NCI-H1694 treated with DMSO at 0.1 percent for 48 hours (cell line): Measurements from ENCODE around the gene KIF26A.
"Not testable (repeated sequence)": the region's sequence is repeated elsewhere in the genome, so short reads cannot be mapped to it uniquely, and the experiment has no call there.

Experiments used
- DNase-seq: peaks from one replicate; lab custom pipeline; 2025; lab: John Stamatoyannopoulos, UW

KIF26A gene

GRCh38 chr14:104192146-104192882 is 53.9 kb downstream of the KIF26A start:
- no peak for DNase-seq

- no peak for DNase-seq
Measured at GRCh38 chr14:104192883-104193245, 54.5 kb downstream of the KIF26A start.

DNA sequence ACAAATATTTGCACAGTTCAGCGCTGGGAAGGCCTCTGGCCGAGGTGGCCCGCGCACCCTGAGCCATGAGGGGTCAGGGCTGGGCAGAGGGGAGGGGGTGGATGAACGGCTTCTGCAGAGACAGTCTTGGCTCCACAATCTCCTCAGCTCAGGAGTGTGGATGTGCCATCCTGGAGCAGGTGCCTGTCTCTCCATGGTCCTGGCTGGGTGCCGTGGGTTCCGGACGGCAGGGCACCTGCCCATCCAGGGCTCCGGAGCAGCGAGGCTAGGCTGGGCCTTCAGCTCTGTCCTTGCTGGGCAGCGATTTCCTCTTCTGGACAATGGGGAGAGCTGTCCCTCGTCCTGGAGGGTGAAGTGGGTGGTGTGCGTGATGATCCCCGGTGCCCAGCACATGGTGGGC is 55.6 kb downstream of the KIF26A start:
- DNase-seq: no peak

DNA sequence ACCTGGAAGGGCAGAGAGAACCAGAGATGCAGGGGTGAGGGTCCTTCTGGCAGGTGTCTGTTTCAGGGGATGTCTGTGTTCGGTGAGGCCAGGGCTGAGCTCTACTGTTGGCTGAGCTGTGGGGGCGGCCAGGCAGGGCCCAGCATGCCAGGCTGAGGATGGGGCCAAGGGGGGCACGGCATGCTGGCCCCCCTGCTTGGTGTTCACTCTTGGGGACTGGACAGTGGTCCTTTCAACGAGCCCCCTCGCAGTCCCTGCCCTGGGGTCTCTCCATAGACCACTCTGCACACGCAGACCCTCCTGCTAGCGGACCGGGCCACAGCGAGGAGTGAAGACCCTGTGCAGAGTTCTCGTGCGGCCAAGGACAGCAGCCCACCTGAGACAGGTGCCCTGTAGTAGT is 56.3 kb downstream of the KIF26A start:
- no peak for DNase-seq

- DNase-seq: no peak
Measured at GRCh38 chr14:104195361-104195760, 57.0 kb downstream of the KIF26A start.

DNA sequence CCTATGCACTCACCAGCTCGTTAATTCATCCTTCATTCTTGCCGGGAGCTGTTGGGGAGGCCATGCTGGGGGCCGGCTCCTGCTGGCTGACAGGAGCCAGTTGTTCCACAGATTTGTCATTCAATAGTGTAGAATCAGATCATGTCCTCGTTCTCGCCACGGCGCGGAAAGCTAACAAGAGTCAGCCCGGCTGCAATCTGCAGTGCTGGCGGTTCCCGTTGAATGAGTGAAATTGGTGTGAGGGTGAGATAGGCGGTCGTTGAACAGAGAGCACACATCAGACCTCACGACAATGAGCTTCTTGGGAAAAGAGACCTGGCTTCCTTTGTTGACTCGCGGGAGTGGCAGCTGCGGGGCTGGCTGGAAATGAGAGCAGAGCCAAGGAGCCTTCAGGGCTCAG is 57.5 kb downstream of the KIF26A start:
- peak; percentile 96 for DNase-seq

DNA sequence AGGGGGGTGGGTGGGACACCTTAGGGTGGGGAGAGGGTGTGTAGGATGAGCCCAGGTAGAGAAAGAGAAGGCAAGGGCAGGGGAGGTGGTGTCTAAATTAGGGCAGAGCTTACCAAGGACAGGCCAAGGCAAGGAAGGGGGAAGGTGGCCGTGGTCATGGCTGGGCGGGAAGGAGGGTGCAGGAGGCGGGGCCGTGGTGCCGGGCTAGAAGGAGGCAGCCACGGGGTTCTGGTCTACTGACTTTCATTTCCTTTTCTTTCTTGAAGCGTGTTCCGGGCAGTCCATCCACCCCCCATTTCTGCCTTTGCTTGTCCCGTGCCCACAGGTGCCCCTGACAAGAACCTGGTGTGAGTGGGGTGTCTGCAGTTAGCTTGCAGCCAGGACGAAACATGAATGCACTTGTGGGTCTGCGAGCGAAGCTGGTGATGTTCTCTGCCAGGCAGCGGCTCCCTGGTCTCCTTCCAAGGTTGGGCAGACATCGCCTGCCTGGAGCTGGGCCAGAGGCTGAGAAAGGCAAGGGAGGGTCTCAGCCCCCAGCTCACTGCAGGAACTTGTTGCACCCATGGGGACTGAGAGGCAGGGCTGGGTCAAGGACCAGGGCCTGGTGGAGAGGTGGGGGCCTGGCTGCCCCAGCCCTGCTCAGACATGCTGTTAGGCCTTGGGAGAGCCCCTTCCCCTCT is 58.2 kb downstream of the KIF26A start:
- DNase-seq: peak; percentile 87

- no peak for DNase-seq
Measured at GRCh38 chr14:104197449-104198247, 59.3 kb downstream of the KIF26A start.

GRCh38 chr14:104199266-104199895 is 61.0 kb downstream of the KIF26A start:
- DNase-seq: no peak

DNA sequence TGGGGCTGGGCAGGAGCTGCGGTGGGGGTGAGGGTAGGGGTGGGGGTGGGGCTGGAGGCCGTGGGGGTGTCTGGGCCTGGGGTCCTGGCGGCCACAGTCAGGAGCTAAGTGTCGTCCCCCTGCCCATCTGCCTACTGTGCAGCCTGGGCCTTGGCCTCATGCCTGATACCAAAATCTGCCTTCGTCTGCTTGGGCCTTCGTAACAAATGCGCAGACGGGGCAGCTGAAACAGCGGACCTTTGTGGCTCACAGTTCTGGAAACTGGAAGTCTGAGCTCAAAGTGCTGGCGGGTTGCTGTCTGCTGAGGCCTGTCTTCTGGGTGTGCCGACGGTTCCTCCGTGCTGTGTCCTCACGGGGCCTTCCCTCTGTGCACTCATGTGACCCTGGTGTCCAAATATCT is 61.7 kb downstream of the KIF26A start:
- DNase-seq: peak; percentile 35

DNA sequence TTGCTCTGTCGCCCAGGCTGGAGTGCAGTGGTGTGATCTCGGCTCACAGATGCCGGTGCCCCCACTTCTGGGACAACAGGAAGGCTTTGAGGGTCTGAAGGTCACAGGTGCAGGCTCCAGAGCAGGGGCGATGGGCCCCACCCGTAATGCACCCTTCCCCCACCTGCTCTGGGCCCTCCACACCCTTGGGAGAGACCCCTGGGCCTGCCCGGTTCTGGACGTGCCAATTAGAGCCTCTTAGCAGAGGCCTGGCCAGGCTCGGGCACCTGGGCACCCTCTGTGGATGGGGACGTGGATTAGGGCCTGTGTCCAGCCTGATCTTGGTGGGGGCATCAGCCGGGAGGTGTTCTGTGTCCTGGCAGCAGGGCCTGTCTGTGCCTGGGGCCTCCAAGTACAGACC is 62.2 kb downstream of the KIF26A start:
- DNase-seq: no peak

DNA sequence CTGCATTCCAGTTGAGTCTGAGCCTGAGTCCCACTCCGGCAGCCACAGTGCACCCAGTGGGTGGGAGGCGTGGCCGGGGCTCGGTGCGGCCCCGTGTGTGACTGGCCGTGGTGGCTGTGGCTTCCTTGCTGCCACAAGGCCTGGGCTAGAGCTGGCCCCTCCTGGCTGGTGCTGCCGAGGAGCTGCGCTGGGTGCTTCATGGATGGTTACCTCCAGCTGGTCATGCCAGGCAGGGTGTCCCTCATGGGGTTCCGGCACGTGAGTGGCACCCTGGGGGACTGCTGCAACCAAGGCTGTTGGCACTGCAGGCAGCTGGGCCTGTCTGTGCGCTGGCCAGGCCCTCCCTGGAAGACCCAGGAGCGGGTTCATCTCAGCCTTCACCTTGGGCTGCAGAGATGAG is 62.7 kb downstream of the KIF26A start:
- no peak for DNase-seq

DNA sequence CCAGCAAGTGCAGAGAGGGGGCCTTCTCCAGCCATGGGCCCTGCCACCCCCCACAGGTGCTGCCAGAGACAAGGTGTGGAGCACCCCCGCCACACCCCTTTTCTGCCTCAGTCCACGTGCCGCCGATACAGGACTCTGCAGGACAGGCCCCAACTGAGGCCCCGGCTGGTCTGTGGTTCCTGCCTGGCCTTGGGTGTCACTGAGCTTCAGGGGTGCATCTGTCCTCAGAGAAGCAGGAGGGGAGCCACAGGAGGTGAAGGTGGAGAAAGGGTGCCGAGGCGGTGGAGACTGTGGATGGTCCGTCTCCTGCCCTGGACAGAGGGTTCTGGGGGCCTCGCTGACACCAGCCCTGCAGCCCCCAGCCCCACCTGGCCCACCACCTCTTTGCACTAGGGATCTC is 63.1 kb downstream of the KIF26A start:
- DNase-seq: no peak

DNA sequence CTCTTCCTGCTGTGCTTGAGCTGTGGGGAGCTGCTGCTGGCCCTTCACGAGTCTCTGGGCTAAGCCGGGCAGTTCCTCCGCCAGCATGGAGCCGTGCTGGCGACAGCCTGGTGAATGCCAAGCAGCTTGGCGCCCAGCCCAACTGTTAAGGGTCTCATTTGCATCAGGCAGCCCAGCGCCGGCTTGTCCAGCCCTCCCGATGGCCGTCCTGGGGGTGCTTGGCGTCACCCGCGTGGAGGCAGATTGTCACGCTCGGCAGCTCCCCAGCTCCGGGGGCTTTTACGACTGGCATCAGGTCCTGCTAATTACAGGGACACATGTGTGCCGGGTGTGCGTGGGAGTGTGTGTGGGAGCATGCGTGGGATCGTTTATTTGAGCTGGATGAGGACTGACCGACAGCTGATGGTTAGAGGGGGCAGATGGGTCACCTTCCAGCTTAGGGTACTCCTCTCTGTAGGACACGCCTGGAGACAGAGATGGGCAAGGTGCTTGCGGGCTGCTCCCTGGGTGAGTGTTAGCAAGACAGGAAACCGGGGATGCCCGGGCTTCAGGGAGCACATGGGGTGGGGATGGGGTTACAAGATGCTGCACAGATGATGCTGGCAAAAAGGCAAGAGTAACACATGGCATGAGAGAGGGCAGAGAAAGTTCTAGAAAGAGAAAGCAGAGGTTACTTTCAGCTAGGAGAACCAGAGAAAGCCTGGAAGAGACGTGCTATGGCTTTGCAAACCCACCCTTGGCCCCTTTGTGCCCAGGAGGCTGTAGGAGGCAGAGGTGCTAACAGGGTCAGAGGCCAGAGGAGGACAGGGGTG is 64.1 kb downstream of the KIF26A start:
- no peak for DNase-seq

DNA sequence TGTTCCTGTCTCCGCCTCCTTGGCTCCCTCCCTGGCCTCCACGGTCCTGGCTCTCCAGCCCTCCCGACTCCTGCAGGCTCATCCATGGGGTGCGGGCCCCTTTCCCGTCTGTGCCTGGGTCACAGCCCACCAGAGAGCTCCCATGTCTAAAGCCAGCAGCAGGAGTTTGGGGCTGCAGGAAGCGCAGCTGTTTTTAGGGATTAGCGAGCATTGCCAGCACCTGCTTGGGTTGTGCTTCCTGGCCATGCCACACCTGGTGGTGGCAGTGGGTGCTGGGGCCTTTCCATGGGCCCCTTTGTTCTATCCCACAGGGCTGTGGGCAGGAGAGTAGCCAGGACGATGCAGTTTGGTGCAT is 64.7 kb downstream of the KIF26A start:
- no peak for DNase-seq

DNA sequence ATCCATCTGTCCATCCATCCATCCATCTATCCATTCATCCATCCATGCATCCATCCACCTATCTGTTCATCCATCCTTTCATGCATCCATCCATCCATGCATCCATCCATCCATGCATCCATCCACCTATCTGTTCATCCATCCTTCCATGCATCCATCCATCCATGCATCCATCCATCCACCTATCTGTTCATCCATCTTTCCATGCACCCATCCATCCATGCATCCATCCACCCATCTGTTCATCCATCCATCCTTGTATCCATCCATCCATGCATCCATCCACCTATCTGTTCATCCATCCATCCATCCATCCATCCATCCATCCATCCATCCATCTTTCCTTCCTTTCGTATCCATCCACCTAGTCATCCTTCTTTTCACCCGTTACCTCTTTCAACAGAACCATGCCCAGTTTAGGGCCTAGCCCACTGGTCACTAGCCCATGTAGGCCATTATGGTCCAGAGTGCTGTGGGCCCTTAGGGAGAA is 66.3 kb downstream of the KIF26A start:
- DNase-seq: no peak

DNA sequence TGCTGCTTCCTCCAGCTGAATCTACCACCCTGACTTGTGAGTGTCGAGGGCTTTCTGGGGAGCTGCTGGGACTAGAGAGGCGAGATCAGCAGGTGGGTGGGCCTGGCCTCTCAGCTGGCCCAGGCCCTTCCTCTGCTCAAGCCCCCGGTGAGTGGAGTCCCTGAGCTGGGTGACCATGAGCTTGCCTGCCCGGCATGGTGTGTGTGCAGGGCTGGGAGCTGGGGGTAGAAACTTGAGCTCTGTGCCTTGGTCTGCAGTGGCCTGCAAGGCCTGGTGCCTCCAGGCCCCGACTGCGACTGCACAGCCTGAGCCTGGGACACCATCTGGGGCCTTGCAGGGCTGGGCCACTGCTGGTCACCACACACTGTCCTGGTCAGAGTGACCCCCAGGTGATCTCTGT is 67.4 kb downstream of the KIF26A start:
- DNase-seq: no peak

- peak; percentile 36 for DNase-seq
Measured at GRCh38 chr14:104206281-104206904, 68.0 kb downstream of the KIF26A start.

- no peak for DNase-seq
Measured at GRCh38 chr14:104207142-104208014, 69.0 kb downstream of the KIF26A start.

DNA sequence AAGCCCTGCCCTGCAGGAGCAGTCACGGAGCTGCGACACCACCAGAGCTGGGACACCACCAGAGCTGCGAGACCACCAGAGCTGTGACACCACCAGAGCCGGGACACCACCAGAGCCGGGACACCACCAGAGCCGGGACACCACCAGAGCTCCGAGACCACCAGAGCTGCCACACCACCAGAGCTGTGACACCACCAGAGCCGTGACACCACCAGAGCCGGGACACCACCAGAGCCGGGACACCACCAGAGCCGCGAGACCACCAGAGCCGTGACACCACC is 69.6 kb downstream of the KIF26A start:
- not testable (repeated sequence) for DNase-seq
